Pulmonary artery endothelial cell (primary cell): ENCODE measurements around the gene CPD. TPM values are rescaled to one million over a fixed set of nuclear protein-coding genes. Genes with fewer than 3 reads are reported as not detected.
A peak's percentile ranks its signal among the peaks of the same experiment; 100 is the strongest.
"Not testable (repeated sequence)": the region's sequence is repeated elsewhere in the genome, so short reads cannot be mapped to it uniquely, and the experiment has no call there.

Source experiments
- DNase-seq: peaks from one replicate; pipeline ENCODE4 v3.0.0-alpha.2; 2011; ENCODE audit warnings: low read depth, low spot score
- total RNA-seq: library from RNA; depleted of rRNA; stranded (reverse); fragments of >200 nt; gene quantifications from 2 replicates; pipeline ENCODE4 v1.2.3, GENCODE V29; 2014

Gene CPD
- total RNA-seq, 1 donor from 2014 or later: 158 TPM

DNA sequence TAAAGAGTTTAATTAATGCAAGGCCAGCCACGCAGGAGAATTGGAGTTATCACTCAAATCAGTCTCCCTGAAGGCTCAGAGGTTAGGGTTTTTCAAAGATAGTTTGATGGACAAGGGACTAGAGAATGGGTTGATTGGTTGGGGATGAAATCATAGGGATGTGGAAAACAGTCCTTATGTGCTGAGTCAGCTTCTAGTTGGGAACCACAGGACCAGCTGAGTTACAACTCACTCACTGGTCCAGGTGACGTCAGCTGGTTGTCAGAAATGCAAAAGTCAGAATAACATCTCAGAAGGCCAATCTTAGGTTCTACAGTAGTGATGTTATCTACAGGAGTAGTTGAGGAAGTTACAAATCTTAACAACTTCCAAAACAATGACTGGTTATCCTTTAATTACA, 47.6 kb downstream of the CPD start:
- no peak for DNase-seq

- no peak for DNase-seq
Measured at GRCh38 chr17:30427611-30428010, 48.9 kb downstream of the CPD start.

DNA sequence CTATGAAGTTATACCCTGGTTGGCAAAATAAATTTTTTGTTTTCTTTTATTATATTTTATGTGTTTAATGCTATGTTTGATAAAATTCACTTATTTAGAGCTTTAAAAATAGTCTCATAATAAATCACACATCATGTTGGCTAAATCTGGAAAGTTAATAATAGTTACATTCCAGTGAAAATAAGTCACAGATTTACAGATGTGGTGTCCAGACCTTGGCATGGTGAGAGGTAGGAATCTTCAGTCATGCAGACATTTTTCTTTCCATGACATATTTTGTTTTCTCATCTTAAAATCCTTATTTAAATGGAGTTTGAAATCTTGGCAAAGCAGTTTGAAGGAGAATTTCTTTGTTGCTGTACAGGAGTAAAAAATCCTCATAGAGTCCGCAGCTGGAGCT, 50.4 kb downstream of the CPD start:
- DNase-seq: no peak

DNA sequence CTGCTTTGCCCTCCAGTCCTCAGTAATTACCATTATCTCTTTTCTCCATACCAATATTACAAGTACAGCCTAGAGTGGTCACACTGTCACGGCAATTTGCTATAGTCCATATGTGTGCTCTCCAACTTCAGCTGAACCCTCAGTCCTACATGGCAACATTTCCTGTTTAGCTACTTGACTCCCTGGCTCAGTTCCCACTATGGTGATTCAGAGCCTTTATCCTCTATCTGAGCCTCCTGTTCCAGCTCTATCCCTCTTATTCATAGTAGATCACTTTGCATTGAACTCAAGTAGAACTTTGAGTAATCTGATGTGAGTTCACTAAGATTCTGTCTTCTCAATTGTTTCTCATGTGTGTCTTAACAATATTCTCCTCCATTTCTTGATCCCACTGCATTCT, 54.8 kb downstream of the CPD start:
- DNase-seq: peak; percentile 92

GRCh38 chr17:30436729-30437128, 58.0 kb downstream of the CPD start:
- DNase-seq: no peak

DNA sequence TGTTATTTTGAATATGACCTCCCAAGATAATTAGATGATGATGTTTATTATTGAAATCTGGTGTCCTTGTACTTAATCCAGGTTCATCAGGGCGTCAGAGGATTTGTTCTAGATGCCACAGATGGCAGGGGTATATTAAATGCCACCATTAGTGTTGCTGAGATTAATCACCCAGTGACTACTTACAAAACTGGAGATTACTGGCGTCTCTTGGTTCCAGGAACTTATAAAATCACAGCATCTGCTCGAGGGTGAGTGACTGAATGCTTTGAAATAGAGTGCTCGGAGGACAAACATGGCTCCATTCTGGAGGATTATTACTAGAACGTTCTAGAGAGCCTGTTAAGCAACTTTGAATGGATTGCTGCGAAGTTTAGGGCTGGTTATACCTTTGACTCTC, 65.0 kb downstream of the CPD start:
- DNase-seq: no peak

GRCh38 chr17:30446640-30447039, 67.9 kb downstream of the CPD start:
- DNase-seq: not testable (repeated sequence)

DNA sequence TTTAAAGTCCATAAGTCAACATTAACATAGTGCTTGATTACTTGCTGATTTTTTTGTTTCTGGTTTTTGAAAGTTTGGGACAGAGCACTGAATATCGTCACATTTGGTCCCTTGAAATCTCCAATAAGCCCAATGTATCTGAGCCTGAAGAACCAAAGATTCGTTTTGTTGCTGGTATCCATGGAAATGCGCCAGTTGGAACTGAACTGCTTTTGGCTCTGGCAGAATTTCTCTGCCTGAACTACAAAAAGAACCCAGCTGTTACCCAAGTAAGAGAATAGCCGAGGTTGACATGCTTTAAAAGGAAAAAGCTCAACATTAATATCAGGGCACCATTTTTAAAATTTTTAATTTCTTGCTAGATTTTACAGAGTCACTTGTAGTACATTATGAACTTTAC, 70.8 kb downstream of the CPD start:
- no peak for DNase-seq

DNA sequence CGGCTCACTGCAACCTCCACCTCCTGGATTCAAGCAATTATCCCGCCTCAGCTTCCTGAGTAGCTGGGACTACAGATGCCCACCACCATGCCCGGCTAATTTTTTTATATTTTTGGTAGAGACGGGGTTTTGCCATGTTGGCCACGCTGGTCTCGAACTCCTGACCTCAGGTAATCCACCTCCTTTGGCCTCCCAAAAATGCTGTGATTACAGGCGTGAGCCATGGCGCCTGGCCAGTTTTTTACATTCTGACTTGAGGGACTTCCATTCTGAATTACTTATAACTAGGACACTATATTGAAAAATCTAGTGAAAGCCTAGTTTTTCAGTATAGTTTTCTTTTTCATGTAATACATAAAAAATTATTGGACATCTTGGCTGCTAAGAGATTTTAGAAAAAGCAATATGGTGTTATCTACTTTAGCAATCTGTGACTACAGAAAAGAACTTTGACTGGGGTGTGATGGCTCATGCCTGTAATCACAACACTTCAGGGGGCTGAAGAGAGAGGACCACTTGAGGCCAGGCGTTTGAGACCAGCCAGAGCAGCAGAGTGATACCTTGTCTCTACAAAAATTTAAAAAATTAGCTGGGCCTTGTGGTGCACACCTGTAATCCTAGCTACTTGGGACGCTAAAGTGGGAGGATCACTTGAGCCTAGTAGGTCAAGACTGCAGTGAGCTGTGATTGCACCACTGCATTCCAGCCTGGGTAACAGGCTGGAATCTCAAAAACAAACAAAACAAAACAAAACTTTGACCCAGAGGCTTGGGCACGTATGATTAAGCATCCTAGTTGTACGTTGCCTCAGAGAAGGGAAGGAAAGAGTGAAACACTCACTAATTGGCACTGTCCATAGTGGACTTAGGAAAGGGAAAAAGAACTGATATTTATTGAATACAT, 71.6 kb downstream of the CPD start:
- DNase-seq: no peak

DNA sequence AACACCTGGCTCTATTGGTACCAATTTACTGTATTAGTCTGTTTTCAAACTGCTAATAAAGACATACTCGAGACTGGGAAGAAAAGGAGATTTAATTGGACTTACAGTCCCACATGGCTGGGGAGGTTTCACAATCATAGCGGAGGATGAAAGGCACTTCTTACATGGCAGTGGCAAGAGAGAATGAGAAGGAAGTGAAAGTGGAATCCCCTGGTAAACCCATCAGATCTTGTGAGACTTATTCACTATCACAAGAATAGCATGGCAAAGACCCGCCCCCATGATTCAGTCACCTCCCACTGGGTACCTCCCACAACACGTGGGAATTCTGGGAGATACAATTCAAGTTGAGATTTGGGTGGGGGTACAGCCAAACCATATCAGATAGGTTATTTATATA, 75.9 kb downstream of the CPD start:
- no peak for DNase-seq

GRCh38 chr17:30458371-30458770, 79.6 kb downstream of the CPD start:
- no peak for DNase-seq

GRCh38 chr17:30458797-30459413, 80.2 kb downstream of the CPD start:
- not testable (repeated sequence) for DNase-seq

DNA sequence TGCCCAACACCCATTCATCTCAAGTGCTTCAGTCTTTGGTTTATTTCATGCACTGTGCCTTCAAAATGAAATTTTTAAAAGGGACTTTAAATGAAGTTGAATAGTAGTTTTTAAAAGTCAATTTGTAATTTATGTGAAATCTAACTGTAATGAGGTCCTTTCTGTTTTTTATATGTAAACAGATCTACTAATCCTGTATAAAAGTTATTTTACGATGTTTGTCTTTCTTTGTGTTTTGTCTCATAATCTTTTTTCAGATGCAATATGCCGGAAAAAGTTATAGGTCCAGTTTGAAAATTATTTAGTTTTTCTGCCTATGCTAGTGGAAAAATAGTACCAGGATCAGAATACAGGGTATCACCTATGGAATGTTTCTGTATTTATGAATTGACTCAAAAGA, 89.7 kb downstream of the CPD start:
- no peak for DNase-seq

DNA sequence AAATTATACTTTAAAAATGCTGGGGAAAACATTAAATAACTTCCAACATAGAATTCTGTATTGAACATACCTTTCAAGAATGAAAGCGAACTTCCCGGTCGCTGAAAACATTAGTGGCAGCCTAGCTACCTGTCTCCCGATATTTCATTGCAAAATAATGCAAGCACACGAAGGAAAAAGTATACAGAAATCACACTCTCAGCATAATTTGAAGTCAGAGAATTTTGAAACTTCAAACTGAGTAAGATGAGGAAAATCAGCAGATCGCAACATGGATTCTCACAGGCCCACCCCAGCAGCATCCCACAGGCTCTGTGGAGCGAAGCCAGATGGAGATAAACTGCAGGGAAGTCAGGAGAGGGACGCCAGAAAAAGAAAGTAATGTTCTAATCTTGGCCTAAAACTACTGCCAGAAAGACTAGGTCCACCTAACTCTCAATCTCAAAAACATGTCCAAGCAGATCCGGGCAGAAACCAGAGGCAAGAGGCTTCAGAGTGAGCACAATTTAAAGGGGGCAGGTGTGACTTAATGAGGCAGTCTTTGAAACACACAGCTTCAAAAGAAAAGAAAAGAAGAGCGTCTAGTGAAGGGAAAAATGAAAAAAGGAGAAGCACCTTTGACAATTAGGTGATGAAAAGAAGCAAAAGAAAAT, 93.6 kb downstream of the CPD start:
- DNase-seq: no peak

- DNase-seq: no peak
Measured at GRCh38 chr17:30475206-30475605, 96.5 kb downstream of the CPD start.

GRCh38 chr17:30476726-30477082, 98.0 kb downstream of the CPD start:
- no peak for DNase-seq

GRCh38 chr17:30477083-30477773, 98.5 kb downstream of the CPD start, which contains the start of gene GOSR1:
Gene GOSR1 (plus strand): TSS chr17:30477408. CDS start chr17:30477434, 26 bp downstream.
- peak; percentile 87 for DNase-seq

- DNase-seq: no peak
Measured at GRCh38 chr17:30477774-30478115, 99.0 kb downstream of the CPD start.

- no peak for DNase-seq
Measured at GRCh38 chr17:30482555-30482954, 103.8 kb downstream of the CPD start.

DNA sequence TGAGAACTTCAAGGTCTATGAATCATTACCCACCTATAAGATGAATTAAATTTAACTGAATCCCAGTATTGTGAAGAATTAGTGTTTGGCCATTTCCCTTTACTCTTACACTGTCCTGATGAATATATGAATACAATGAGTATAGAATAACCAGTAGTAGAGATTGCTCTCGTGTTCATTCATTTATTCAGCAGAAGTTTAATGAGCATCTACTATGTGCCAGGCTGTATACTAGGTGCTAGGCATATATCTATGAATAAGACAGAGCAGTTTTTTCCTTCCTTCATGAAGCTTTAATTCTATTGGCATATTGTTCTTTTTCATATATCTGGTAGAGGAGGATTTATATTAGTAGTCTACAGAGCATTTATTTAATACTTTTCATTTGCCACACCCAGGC, 104.4 kb downstream of the CPD start:
- DNase-seq: no peak

- no peak for DNase-seq
Measured at GRCh38 chr17:30493780-30494179, 115.1 kb downstream of the CPD start.

GRCh38 chr17:30495586-30495985, 116.9 kb downstream of the CPD start:
- DNase-seq: no peak
